Mesothelial cell of epicardium (in vitro differentiated cells): Measurements from ENCODE around the gene THSD4. TPM values are rescaled to one million over a fixed set of nuclear protein-coding genes. Genes with fewer than 3 reads are reported as not detected.

Experiments
- DNase-seq, 2 experiments: peaks; one replicate each; pipeline ENCODE4 v3.0.0; 2021; ENCODE audit warnings: low spot score in 2 of 2; ENCODE audit not compliant: unreplicated experiment in 2 of 2
- H3K27ac Mint-ChIP-seq: 2 replicates; pipeline ENCODE4 v1.8.0; 2021; ENCODE audit warnings: mixed read lengths
- H3K27me3 Mint-ChIP-seq: 2 replicates; pipeline ENCODE4 v1.8.0; 2021; ENCODE audit warnings: low read depth, mixed read lengths
- H3K36me3 Mint-ChIP-seq: 2 replicates; pipeline ENCODE4 v1.8.0; 2021; ENCODE audit warnings: mixed read lengths
- H3K4me1 Mint-ChIP-seq: 2 replicates; pipeline ENCODE4 v1.8.0; 2021; ENCODE audit warnings: mixed read lengths
- H3K4me3 Mint-ChIP-seq: 2 replicates; pipeline ENCODE4 v1.8.0; 2021; ENCODE audit warnings: mild to moderate bottlenecking, moderate library complexity, mixed read lengths
- H3K9me3 Mint-ChIP-seq: 2 replicates; pipeline ENCODE4 v1.8.0; 2021; ENCODE audit warnings: mixed read lengths
- total RNA-seq: library from RNA; stranded (reverse); gene quantifications from 3 replicates; pipeline ENCODE4 v1.2.1, GENCODE V29; 2021
- TF ChIP-seq, protein P1 (sequence below): fragments of 200-600 bp; sonication (generic); IDR thresholded peaks from one replicate; pipeline ENCODE4 v1.5.0; 2021; ENCODE audit warnings: antibody characterized with exemption; ENCODE audit not compliant: unreplicated experiment

THSD4 gene
- total RNA-seq, 1 donor from 2014 or later, result 93.9 TPM

DNA sequence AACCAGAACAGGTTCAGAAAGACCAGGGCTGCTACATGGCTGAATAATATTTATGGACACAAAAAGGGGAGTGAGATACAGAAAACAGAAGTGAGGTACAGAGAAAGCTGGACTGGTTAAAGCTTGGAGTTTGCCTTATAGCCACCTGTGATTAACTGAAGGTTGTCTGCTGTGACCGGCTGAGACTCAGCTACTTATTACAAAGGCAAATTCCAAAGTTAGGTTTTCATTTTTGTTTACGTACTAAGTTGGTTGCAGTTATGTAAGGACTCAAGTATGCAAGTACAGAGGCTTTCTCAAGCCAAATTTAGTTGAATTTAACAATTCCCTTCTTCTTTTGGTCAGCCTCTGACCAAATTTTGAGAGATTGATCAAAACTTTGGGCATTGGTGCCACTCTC lies 264.6 kb downstream of the THSD4 start:
- Mint-ChIP-seq H3K36me3 (peaks cover 13% of the 10 kb centered on the region), H3K4me1 (peaks cover 19% of the 10 kb centered on the region), H3K9me3 (peaks cover 3% of the 10 kb centered on the region), H3K27ac (no peak overlapping the region), H3K27me3 (peaks cover 1% of the 10 kb centered on the region), H3K4me3 (no peak overlapping the region)
- TF ChIP-seq, protein P1, sequence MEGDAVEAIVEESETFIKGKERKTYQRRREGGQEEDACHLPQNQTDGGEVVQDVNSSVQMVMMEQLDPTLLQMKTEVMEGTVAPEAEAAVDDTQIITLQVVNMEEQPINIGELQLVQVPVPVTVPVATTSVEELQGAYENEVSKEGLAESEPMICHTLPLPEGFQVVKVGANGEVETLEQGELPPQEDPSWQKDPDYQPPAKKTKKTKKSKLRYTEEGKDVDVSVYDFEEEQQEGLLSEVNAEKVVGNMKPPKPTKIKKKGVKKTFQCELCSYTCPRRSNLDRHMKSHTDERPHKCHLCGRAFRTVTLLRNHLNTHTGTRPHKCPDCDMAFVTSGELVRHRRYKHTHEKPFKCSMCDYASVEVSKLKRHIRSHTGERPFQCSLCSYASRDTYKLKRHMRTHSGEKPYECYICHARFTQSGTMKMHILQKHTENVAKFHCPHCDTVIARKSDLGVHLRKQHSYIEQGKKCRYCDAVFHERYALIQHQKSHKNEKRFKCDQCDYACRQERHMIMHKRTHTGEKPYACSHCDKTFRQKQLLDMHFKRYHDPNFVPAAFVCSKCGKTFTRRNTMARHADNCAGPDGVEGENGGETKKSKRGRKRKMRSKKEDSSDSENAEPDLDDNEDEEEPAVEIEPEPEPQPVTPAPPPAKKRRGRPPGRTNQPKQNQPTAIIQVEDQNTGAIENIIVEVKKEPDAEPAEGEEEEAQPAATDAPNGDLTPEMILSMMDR, result no peak
- no peak for DNase-seq

DNA sequence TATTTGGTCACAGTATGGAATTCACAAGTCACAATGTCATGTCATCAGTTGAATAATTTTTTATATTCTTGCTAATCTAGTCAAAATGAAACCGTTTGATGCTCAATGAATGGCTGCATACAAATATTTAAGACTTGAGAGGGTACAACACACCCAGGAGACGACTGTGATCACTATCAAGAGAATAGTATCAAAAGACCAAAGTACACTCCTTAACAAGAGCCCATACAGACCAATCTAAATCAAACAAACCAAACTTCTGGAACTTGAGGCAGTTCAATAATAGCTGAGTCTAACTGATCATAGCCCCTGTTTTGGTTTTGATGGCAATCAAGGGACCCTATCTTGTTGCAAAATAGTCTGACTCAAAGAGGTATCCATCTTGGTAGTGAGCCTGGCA lies 265.1 kb downstream of the THSD4 start:
- H3K4me3 Mint-ChIP-seq, result no peak overlapping the region
- H3K36me3 Mint-ChIP-seq, result peaks cover 11% of the 10 kb centered on the region
- H3K4me1 Mint-ChIP-seq, result peaks cover 19% of the 10 kb centered on the region
- no peak overlapping the region for H3K27ac Mint-ChIP-seq
- DNase-seq, result no peak
- TF ChIP-seq, protein P1, result no peak
- peaks cover 3% of the 10 kb centered on the region for H3K9me3 Mint-ChIP-seq
- H3K27me3 Mint-ChIP-seq, result peaks cover 1% of the 10 kb centered on the region

DNA sequence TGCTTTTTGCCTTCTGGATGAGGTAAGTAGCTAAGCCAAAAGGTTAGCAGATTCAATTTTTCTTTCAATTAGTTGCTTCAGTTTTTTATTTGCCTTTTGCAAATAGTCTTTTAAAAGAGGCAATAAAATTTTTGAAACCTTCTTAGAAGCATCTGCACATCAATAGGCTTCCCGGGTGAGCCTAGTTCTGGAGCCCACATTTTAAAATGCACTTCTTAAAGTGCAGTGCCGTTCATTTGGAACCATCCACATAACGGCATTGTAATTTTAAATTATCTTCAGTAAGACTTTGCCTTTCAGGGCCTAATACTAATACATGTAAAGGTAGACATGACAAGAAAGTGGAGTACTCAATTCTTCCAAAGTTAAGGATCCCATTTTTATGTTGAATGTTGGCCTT lies 269.2 kb downstream of the THSD4 start:
- peaks cover 3% of the 10 kb centered on the region for H3K36me3 Mint-ChIP-seq

DNA sequence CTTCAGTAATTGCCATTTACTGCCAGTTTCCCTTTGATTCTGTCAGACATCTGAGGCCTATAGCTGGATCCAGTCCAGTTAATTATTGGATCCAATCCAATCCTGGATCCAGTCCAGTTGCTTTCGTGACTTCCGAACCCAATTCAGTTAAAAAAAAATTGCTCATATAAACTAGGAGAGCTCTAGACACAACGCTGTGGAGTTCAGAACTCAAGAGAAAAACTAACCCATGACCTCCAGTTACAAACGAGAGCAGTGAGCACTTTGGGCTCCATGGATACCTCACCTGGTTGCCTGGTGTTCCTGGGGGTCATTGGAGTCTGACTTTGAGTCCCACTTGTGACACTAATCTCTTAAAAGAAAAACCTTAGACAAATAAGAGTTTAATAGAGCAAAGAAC lies 269.8 kb downstream of the THSD4 start:
- H3K9me3 Mint-ChIP-seq, result no peaks in the 10 kb centered on the region
- H3K27me3 Mint-ChIP-seq, result no peaks in the 10 kb centered on the region
- H3K4me1 Mint-ChIP-seq, result peaks cover 56% of the 10 kb centered on the region
- TF ChIP-seq, protein P1, result no peak
- H3K27ac Mint-ChIP-seq, result peak overlapping the region; percentile 84
- peaks cover 3% of the 10 kb centered on the region for H3K36me3 Mint-ChIP-seq
- no peak for DNase-seq
- no peak overlapping the region for H3K4me3 Mint-ChIP-seq

More for the DNA sequence above, 269.2 kb downstream of the THSD4 start:
- Mint-ChIP-seq H3K27ac (peak overlapping the region; percentile 84), H3K4me1 (peaks cover 54% of the 10 kb centered on the region), H3K27me3 (no peaks in the 10 kb centered on the region), H3K4me3 (no peak overlapping the region), H3K9me3 (no peaks in the 10 kb centered on the region)
- DNase-seq, result no peak
- TF ChIP-seq, protein P1, result no peak

DNA sequence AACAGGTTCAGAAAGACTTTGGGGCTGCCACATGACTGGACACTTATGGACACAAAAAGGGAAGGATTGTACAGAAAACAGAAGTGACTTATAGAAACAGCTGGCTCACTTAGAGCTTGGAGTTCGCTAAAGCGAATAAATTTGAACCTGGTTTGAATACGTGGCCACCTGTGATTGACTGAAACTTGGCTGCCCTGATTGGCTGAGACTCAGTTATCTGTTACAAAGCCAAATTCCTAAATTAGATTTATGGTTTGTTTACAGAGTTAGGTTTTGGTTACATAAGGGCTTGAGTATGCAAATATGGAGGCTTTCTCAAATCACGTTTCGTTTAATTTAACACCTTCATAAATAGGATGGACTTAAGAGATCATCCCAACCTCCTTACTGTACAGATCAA lies 270.2 kb downstream of the THSD4 start:
- no peak for DNase-seq
- TF ChIP-seq, protein P1, result no peak
- peaks cover 60% of the 10 kb centered on the region for H3K4me1 Mint-ChIP-seq
- peaks cover 3% of the 10 kb centered on the region for H3K36me3 Mint-ChIP-seq
- no peaks in the 10 kb centered on the region for H3K27me3 Mint-ChIP-seq
- no peak overlapping the region for H3K4me3 Mint-ChIP-seq
- no peaks in the 10 kb centered on the region for H3K9me3 Mint-ChIP-seq
- peak overlapping the region; percentile 84 for H3K27ac Mint-ChIP-seq

DNA sequence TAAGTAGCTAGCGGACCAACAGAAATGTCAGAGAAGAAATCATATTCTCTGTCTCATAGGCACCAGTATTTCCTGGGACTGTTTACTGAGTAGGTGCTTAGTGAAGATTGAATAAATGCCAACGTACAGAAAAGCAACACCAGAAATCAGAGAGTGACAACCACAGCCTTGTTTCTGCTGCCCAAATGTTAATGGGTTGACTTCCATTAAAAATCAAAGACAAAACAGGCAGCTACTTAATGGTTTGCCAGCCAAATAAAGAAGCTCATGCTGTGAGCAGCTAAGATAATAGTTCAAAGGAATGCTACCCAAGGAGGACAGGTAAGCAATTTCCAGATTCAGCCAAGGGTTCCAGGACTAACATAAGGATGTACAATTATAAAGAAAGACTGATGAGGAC lies 270.7 kb downstream of the THSD4 start:
- Mint-ChIP-seq H3K36me3 (peaks cover 3% of the 10 kb centered on the region), H3K4me1 (peaks cover 61% of the 10 kb centered on the region), H3K4me3 (no peak overlapping the region), H3K27me3 (no peaks in the 10 kb centered on the region), H3K9me3 (no peaks in the 10 kb centered on the region), H3K27ac (peak overlapping the region; percentile 84)
- no peak for DNase-seq
- TF ChIP-seq, protein P1, result no peak
